ENCODE data around the gene PDE7B. TPM values are rescaled to one million over a fixed set of nuclear protein-coding genes. Genes with fewer than 3 reads are reported as not detected.

PDE7B gene
- total and polyA plus RNA-seq, 7 donors, result 1.9 to 4.6 (median 2.7) TPM

DNA sequence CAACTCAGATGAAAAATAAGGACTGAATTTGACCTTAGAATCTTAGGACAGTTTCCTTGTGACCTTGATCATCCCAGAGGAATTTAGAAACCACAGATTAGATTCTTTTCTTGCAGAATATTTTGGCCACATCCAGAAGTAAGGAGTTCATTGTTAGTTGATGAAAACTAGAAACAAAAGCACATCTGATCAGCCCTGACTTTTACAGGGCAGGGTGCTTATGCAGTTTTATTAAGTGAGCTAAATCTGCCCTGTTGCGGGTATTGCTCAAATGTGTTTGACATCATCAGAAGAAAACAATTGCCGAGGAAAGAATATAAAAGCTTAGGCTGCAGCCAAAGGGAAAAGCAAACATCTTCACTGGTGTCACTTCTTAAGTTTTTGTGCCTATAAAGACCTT is 297.8 kb downstream of the PDE7B start:
- H3K9me3 ChIP-seq, result no peaks in the 10 kb centered on the region
- TF ChIP-seq, protein P1, sequence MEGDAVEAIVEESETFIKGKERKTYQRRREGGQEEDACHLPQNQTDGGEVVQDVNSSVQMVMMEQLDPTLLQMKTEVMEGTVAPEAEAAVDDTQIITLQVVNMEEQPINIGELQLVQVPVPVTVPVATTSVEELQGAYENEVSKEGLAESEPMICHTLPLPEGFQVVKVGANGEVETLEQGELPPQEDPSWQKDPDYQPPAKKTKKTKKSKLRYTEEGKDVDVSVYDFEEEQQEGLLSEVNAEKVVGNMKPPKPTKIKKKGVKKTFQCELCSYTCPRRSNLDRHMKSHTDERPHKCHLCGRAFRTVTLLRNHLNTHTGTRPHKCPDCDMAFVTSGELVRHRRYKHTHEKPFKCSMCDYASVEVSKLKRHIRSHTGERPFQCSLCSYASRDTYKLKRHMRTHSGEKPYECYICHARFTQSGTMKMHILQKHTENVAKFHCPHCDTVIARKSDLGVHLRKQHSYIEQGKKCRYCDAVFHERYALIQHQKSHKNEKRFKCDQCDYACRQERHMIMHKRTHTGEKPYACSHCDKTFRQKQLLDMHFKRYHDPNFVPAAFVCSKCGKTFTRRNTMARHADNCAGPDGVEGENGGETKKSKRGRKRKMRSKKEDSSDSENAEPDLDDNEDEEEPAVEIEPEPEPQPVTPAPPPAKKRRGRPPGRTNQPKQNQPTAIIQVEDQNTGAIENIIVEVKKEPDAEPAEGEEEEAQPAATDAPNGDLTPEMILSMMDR (IDR thresholded peaks at IDR 0.05), result no peak
- DNase-seq, result no peak
- H3K27ac ChIP-seq, result no peak overlapping the region
- H3K4me3 ChIP-seq, result no peak overlapping the region
- ATAC-seq, result no peak
- peaks cover 0 to 13% of the 10 kb centered on the region in 2 donors for H3K36me3 ChIP-seq (ENCODE audit: insufficient read depth in 1 of 2, low read depth in 1 of 2)
- H3K4me1 ChIP-seq, result peaks cover 14% of the 10 kb centered on the region
- intact Hi-C loops (cut with DNase I), result no loop called here
- H3K27me3 ChIP-seq (ENCODE audit: insufficient read depth in 3 of 3, low read length in 2 of 3), result no peaks in the 10 kb centered on the region
- WGBS, 3 donors, result 65 to 77% (median 72%) methylated on average over 2 of the region's 2 CpGs

DNA sequence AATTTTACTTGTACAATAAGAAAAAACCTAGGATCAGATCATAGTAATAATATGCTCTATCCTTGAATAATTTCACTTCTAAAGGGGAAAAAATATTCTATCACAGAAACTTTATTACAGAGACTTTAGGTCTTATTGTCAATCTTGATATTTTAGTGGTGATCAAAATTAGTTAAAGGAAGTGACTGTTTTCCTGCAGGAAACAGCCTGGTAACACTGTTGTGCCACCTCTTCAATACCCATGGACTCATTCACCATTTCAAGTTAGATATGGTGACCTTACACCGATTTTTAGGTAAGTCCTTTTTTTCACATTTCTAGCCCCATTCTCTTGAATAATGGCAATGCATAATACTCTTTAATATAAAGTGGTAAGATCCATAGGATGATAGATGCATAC is 299.5 kb downstream of the PDE7B start:
- ATAC-seq, result no peak
- DNase-seq, result no peak
- H3K4me3 ChIP-seq, result no peak overlapping the region
- no peak overlapping the region for H3K27ac ChIP-seq
- peaks cover 14% of the 10 kb centered on the region for H3K4me1 ChIP-seq
- intact Hi-C loops (cut with DNase I), result no loop called here
- H3K9me3 ChIP-seq, result no peaks in the 10 kb centered on the region
- peaks cover 0 to 29% of the 10 kb centered on the region in 2 donors for H3K36me3 ChIP-seq (ENCODE audit: insufficient read depth in 1 of 2, low read depth in 1 of 2)
- H3K27me3 ChIP-seq (ENCODE audit: insufficient read depth in 3 of 3, low read length in 2 of 3), result no peaks in the 10 kb centered on the region
- TF ChIP-seq, protein P1 (IDR thresholded peaks at IDR 0.05), result no peak
- WGBS, 3 donors, result 74 to 87% (median 83%) methylated on average over 1 of the region's 1 CpG

DNA sequence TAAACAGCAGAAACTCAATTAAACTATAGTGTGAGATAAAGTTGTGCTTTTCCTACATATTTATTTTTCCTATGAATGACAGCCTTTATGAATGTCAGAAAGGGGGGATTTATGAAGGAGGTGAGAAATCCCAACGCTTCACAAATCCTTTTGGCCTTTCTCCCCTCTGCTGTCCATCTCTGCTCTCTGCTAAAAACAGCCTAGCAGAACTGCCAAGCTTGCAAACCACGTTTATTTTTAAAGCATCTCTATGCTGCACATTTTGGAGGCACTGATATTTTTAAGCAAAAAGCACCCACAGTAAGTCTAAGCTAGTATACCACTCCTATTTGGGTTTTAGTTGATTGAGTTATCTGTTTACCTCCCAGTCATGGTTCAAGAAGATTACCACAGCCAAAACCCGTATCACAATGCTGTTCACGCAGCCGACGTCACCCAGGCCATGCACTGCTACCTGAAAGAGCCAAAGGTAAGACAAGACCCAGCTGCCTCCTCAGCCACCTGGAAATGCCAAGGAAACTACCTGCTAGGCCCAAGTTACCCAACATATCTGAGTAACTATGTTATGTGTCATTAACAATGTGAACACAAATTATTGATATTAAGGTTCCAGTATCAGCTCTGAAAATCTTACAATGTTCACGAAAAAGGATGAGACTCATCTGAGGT is 302.3 kb downstream of the PDE7B start:
- intact Hi-C loops (cut with DNase I), result no loop called here
- Histone ChIP-seq H3K4me1 (peaks cover 18% of the 10 kb centered on the region), H3K27me3 (ENCODE audit: insufficient read depth in 3 of 3, low read length in 2 of 3) (no peaks in the 10 kb centered on the region), H3K27ac (no peak overlapping the region), H3K36me3 (ENCODE audit: insufficient read depth in 1 of 2, low read depth in 1 of 2) (peaks cover 0 to 35% of the 10 kb centered on the region in 2 donors), H3K4me3 (no peak overlapping the region), H3K9me3 (no peaks in the 10 kb centered on the region)
- 57 to 74% (median 58%) methylated on average over 7 of the region's 7 CpGs for WGBS, 3 donors
- TF ChIP-seq, protein P1 (IDR thresholded peaks at IDR 0.05), result no peak
- DNase-seq, result no peak
- no peak for ATAC-seq

DNA sequence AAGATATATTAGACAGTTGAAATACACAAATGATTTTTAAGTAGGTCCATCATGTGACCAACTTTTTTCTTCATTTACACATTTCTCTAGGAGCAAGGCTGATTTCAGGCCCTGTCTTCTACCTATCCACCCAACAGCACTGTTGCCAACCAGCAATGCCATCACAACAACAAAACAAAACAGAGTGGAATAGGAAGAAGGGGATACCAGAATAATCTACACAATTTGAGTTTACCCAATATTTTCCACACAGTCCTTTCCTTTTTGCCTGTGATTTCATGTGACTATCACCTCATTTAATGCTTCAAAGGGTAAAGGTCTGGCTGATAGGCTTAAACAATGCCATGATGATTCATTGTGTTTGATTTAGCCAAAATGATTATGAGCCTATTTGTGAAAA is 303.7 kb downstream of the PDE7B start:
- no peak overlapping the region for H3K4me3 ChIP-seq
- no peaks in the 10 kb centered on the region for H3K27me3 ChIP-seq (ENCODE audit: insufficient read depth in 3 of 3, low read length in 2 of 3)
- DNase-seq (no peak), ATAC-seq (no peak)
- H3K36me3 ChIP-seq (ENCODE audit: insufficient read depth in 1 of 2, low read depth in 1 of 2), result peaks cover 0 to 25% of the 10 kb centered on the region in 2 donors
- TF ChIP-seq, protein P1 (IDR thresholded peaks at IDR 0.05), result no peak
- peaks cover 18% of the 10 kb centered on the region for H3K4me1 ChIP-seq
- intact Hi-C loops (cut with DNase I), result no loop called here
- H3K9me3 ChIP-seq, result no peaks in the 10 kb centered on the region
- H3K27ac ChIP-seq, result no peak overlapping the region

DNA sequence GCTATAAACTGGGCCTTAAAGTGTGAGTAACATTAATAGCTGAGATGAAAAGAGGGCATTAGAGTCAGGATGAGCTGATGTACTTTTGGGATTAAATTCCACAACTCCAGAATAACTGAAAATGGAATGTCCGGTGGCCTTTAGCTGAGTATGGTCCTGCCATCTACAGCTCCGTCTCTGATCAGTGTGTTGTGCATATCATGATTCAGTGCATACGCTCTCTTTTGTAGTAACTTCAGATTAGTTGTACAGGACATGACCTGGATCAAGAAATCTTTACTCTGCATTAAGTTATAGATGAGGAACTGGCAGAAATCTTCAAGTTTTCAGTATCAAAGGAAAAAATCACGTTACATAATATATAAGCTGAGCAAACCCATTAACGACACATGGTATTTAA is 306.2 kb downstream of the PDE7B start:
- intact Hi-C loops (cut with DNase I), result no loop called here

More for the DNA sequence above, 306.2 kb downstream of the PDE7B start:
- H3K4me1 ChIP-seq, result peaks cover 18% of the 10 kb centered on the region
- DNase-seq (no peak), ATAC-seq (no peak)
- no peak overlapping the region for H3K27ac ChIP-seq
- peaks cover 0 to 22% of the 10 kb centered on the region in 2 donors for H3K36me3 ChIP-seq (ENCODE audit: insufficient read depth in 1 of 2, low read depth in 1 of 2)
- H3K27me3 ChIP-seq (ENCODE audit: insufficient read depth in 3 of 3, low read length in 2 of 3), result no peaks in the 10 kb centered on the region
- WGBS, 3 donors, result 90 to 95% (median 91%) methylated on average over 5 of the region's 5 CpGs
- TF ChIP-seq, protein P1 (IDR thresholded peaks at IDR 0.05), result no peak
- H3K4me3 ChIP-seq, result no peak overlapping the region
- H3K9me3 ChIP-seq, result no peaks in the 10 kb centered on the region

All from psoas muscle (tissue), 8 donors.